Measurements from ENCODE around the gene LRRC27.

GRCh38 chr10:132291826-132292225 is 40.2 kb upstream of the LRRC27 start:
- no peak for TF ChIP-seq EZH2phosphoT487 (IDR thresholded peaks at IDR 0.05; ENCODE audit: borderline replicate concordance, low read depth, low read length)
- TF ChIP-seq CTCF (conservative IDR thresholded peaks at IDR 0.05; ENCODE audit: low read length), result no peak
